ENCODE measurements around the gene CAPSL.

Gene CAPSL

DNA sequence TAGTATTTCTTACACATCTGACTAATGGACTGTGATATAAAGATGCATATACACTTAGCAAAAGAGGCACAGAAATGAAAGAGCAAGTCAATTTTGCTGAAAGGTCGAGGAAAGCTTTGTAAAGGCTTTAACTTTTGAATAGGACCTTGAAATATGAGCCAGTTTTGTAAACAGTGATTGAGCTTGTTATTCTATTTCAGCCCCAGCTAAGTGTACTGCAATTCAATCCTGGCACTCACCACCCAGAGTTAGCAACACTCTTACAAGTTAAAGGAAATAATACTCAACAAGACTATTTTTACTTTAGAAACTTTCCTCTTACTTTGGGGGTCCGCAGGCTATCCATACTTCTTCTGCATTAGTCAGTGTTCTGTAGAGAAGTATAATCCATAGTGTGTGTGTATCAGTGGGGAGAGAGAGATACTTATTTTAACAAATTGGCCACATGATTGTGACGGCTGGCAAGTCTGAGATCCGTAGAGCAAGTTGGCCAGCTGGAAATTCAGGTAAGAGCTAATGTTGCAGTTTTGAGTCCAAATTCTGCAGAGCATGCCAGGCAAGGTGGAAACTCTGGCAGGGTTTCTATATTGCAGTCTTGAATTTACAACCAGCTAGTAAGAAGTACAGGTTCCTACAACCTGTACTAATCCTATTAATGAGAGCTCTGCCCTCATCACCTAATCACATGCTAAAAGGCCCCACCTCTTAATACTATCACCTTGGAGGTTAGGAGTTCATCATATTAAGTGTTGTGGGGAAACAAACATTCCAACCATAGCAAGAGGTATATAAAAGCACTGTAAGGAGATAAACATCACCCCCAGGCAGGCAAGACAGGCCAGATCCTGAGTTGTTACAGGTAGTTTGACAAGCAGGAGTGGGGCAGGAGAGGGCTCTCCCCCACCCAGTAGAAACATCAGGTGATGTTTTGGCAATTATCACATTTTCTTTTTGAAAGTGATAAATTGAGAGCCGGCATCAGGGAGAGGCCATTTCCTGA is 48.1 kb downstream of the CAPSL start:
- H3K9ac ChIP-seq (ENCODE audit: low read length), result no peak overlapping the region
- H3K79me2 ChIP-seq (ENCODE audit: low read length), result no peaks in the 10 kb centered on the region
- no peak overlapping the region for H2AFZ ChIP-seq (ENCODE audit: low read depth, low read length)
- H3K27me3 ChIP-seq (ENCODE audit: low read depth, low read length), result no peaks in the 10 kb centered on the region; the same call in 1 of the 2 replicates
- no peaks in the 10 kb centered on the region for H4K20me1 ChIP-seq (ENCODE audit: insufficient read depth, low read length)
- H3K36me3 ChIP-seq (replicated peaks; ENCODE audit: low read depth, low read length), result no peaks in the 10 kb centered on the region
- H3K4me3 ChIP-seq (ENCODE audit: low read length), result no peak overlapping the region
- H3K27ac ChIP-seq (ENCODE audit: low read length), result no peak overlapping the region
- no peaks in the 10 kb centered on the region for H3K4me1 ChIP-seq (ENCODE audit: low read length)
- H3K4me2 ChIP-seq (ENCODE audit: low read length), result no peak overlapping the region
- TF ChIP-seq, protein P1, sequence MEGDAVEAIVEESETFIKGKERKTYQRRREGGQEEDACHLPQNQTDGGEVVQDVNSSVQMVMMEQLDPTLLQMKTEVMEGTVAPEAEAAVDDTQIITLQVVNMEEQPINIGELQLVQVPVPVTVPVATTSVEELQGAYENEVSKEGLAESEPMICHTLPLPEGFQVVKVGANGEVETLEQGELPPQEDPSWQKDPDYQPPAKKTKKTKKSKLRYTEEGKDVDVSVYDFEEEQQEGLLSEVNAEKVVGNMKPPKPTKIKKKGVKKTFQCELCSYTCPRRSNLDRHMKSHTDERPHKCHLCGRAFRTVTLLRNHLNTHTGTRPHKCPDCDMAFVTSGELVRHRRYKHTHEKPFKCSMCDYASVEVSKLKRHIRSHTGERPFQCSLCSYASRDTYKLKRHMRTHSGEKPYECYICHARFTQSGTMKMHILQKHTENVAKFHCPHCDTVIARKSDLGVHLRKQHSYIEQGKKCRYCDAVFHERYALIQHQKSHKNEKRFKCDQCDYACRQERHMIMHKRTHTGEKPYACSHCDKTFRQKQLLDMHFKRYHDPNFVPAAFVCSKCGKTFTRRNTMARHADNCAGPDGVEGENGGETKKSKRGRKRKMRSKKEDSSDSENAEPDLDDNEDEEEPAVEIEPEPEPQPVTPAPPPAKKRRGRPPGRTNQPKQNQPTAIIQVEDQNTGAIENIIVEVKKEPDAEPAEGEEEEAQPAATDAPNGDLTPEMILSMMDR (IDR thresholded peaks at IDR 0.05; ENCODE audit: low read depth, low read length), result no peak
- no peak for TF ChIP-seq EZH2phosphoT487 (IDR thresholded peaks at IDR 0.05; ENCODE audit: low read depth)
- H3K9me3 ChIP-seq (ENCODE audit: insufficient read depth, low read length), result no peaks in the 10 kb centered on the region

- no peak overlapping the region for H3K9ac ChIP-seq (ENCODE audit: low read length)
Observed at GRCh38 chr5:35887321-35888100, 50.9 kb downstream of the CAPSL start.

DNA sequence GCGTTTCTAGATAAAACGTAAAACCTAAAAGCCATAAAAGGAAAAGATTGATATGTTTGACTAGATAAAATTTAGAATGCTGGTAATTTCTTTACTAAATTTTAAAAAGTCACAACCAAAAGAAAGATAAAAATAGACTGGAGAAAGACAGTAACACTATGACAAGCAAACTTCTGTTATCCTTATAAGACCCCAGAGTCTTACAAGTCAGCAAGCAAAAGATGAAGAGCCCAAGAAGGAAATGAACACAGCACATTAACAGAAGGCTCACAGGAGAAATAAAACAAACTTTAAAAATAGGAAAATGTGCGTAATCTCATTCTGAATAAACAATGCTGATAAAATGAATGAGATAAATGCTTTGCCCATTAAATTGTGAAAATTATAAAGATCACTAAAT is 52.0 kb downstream of the CAPSL start:
- Histone ChIP-seq H2AFZ (ENCODE audit: low read depth, low read length) (no peak overlapping the region), H3K9me3 (ENCODE audit: insufficient read depth, low read length) (peaks cover 17% of the 10 kb centered on the region; the same call in 1 of the 2 replicates), H4K20me1 (ENCODE audit: insufficient read depth, low read length) (no peaks in the 10 kb centered on the region), H3K4me1 (ENCODE audit: low read length) (peaks cover 4% of the 10 kb centered on the region; the same call in 1 of the 2 replicates), H3K9ac (ENCODE audit: low read length) (no peak overlapping the region), H3K36me3 (replicated peaks; ENCODE audit: low read depth, low read length) (no peaks in the 10 kb centered on the region), H3K27ac (ENCODE audit: low read length) (no peak overlapping the region), H3K79me2 (ENCODE audit: low read length) (no peaks in the 10 kb centered on the region), H3K27me3 (ENCODE audit: low read depth, low read length) (no peaks in the 10 kb centered on the region; the same call in 1 of the 2 replicates), H3K4me2 (ENCODE audit: low read length) (no peak overlapping the region), H3K4me3 (ENCODE audit: low read length) (no peak overlapping the region)
- TF ChIP-seq, protein P1 (IDR thresholded peaks at IDR 0.05; ENCODE audit: low read depth, low read length), result no peak
- no peak for TF ChIP-seq EZH2phosphoT487 (IDR thresholded peaks at IDR 0.05; ENCODE audit: low read depth)

More at GRCh38 chr5:35887321-35888100, 50.9 kb downstream of the CAPSL start:
- no peak overlapping the region for H2AFZ ChIP-seq (ENCODE audit: low read depth, low read length)
- no peaks in the 10 kb centered on the region; the same call in 1 of the 2 replicates for H3K27me3 ChIP-seq (ENCODE audit: low read depth, low read length)
- no peak for TF ChIP-seq EZH2phosphoT487 (IDR thresholded peaks at IDR 0.05; ENCODE audit: low read depth)
- TF ChIP-seq, protein P1 (IDR thresholded peaks at IDR 0.05; ENCODE audit: low read depth, low read length), result no peak
- no peaks in the 10 kb centered on the region for H3K79me2 ChIP-seq (ENCODE audit: low read length)
- H3K4me2 ChIP-seq (ENCODE audit: low read length), result no peak overlapping the region
- H3K27ac ChIP-seq (ENCODE audit: low read length), result no peak overlapping the region
- H3K4me1 ChIP-seq (ENCODE audit: low read length), result peaks cover 4% of the 10 kb centered on the region; the same call in 1 of the 2 replicates
- no peaks in the 10 kb centered on the region for H4K20me1 ChIP-seq (ENCODE audit: insufficient read depth, low read length)
- no peaks in the 10 kb centered on the region for H3K36me3 ChIP-seq (replicated peaks; ENCODE audit: low read depth, low read length)
- H3K9me3 ChIP-seq (ENCODE audit: insufficient read depth, low read length), result peaks cover 17% of the 10 kb centered on the region; the same call in 1 of the 2 replicates
- H3K4me3 ChIP-seq (ENCODE audit: low read length), result no peak overlapping the region

All from OCI-LY3 (cell line).